Loucy (cell line): ENCODE data around the gene CRABP1.

Source experiments
- H2AFZ ChIP-seq: fragments of 200-600 bp; sonication (generic); 2 replicates; pipeline ENCODE4 v1.6.0; 2016; ENCODE audit warnings: antibody characterized with exemption, mild to moderate bottlenecking, low read length, moderate library complexity
- H3F3A ChIP-seq: fragments of 200-600 bp; 2 replicates; pipeline ENCODE4 v1.6.0; 2016; ENCODE audit warnings: antibody characterized with exemption, low read depth, mild to moderate bottlenecking
- H3K27me3 ChIP-seq: fragments of 200-600 bp; sonication (generic); 2 replicates; pipeline ENCODE4 v1.6.1; 2014; ENCODE audit warnings: low read length, mild to moderate bottlenecking; ENCODE audit not compliant: insufficient read depth, poor library complexity, severe bottlenecking
- H3K36me3 ChIP-seq: fragments of 200-600 bp; sonication (generic); 2 replicates; pipeline ENCODE4 v1.6.1; 2016; ENCODE audit warnings: low read length; ENCODE audit not compliant: insufficient read depth
- H3K4me1 ChIP-seq: fragments of 200-600 bp; sonication (generic); 2 replicates; pipeline ENCODE4 v1.5.1; 2014; ENCODE audit warnings: low read length, mild to moderate bottlenecking; ENCODE audit not compliant: insufficient read depth, poor library complexity, severe bottlenecking
- H3K4me2 ChIP-seq: fragments of 200-600 bp; sonication (generic); 2 replicates; pipeline ENCODE4 v1.6.0; 2014; ENCODE audit warnings: antibody characterized with exemption, low read length, low read depth, mild to moderate bottlenecking; ENCODE audit not compliant: poor library complexity, severe bottlenecking
- H3K4me3 ChIP-seq: fragments of 200-600 bp; sonication (generic); 2 replicates; pipeline ENCODE4 v1.5.1; 2014; ENCODE audit warnings: low read length, mild to moderate bottlenecking, mixed read lengths; ENCODE audit not compliant: poor library complexity, severe bottlenecking
- H3K79me2 ChIP-seq: fragments of 200-600 bp; sonication (generic); 2 replicates; pipeline ENCODE4 v1.6.1; 2014; ENCODE audit warnings: low read length; ENCODE audit not compliant: insufficient read depth
- H3K9ac ChIP-seq: fragments of 200-600 bp; sonication (generic); 2 replicates; pipeline ENCODE4 v1.6.0; 2014; ENCODE audit warnings: mild to moderate bottlenecking, low read depth, low read length, moderate library complexity; ENCODE audit not compliant: poor library complexity, severe bottlenecking
- H3K9me2 ChIP-seq: fragments of 200-600 bp; sonication (generic); replicated peaks from 2 replicates; pipeline ENCODE4 v1.6.1; 2016; ENCODE audit warnings: low read depth, low read length, mixed read lengths
- H3K9me3 ChIP-seq: fragments of 200-600 bp; sonication (generic); 2 replicates; pipeline ENCODE4 v1.6.1; 2014; ENCODE audit warnings: mild to moderate bottlenecking, antibody characterized with exemption, low read length, low read depth; ENCODE audit not compliant: insufficient read depth
- H4K20me1 ChIP-seq: fragments of 200-600 bp; sonication (generic); 2 replicates; pipeline ENCODE4 v1.6.0; 2014; ENCODE audit warnings: antibody characterized with exemption, low read length, mild to moderate bottlenecking; ENCODE audit not compliant: insufficient read depth, poor library complexity, severe bottlenecking
- EZH2phosphoT487 ChIP-seq: fragments of 200-600 bp; IDR thresholded peaks from 2 replicates; pipeline ENCODE4 v1.6.1; 2018; ENCODE audit warnings: antibody characterized with exemption, mild to moderate bottlenecking, moderate library complexity, borderline replicate concordance
- TF ChIP-seq, protein P1 (sequence below): fragments of 200-600 bp; sonication (generic); conservative IDR thresholded peaks from 2 replicates; pipeline ENCODE4 v1.5.1; 2014; ENCODE audit warnings: mild to moderate bottlenecking, antibody characterized with exemption, low read length

Gene CRABP1

GRCh38 chr15:78311292-78311691, 28.9 kb upstream of the CRABP1 start:
- Histone ChIP-seq H3K9me2 (no peaks in the 10 kb centered on the region), H4K20me1 (no peaks in the 10 kb centered on the region), H2AFZ (no peak overlapping the region)

DNA sequence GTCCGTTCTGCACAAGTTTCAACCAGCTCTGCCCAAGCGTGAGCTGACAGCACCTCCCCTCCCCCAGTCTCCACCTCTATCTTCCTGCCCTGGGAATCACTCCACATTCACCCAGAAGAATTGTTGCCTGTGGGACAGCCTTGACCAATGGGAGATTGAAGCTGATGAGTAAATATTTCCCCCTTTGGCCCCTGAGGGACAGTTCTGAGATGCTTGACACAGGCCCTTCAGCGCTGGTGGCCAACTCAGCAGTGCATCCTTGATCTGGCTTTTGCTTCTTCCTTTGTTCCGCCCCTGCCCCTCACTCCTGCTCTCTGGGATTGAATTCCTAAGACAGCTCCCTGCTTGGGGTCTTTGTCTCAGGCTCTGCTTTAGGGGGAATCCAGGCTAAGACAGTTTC, 27.6 kb upstream of the CRABP1 start:
- H3K9me2 ChIP-seq: no peaks in the 10 kb centered on the region
- no peak overlapping the region for H3K9ac ChIP-seq
- H3K79me2 ChIP-seq: no peaks in the 10 kb centered on the region
- H3K4me3 ChIP-seq: no peak overlapping the region
- H3K27me3 ChIP-seq: no peaks in the 10 kb centered on the region
- H2AFZ ChIP-seq: no peak overlapping the region
- no peaks in the 10 kb centered on the region for H4K20me1 ChIP-seq
- no peaks in the 10 kb centered on the region for H3F3A ChIP-seq
- TF ChIP-seq EZH2phosphoT487: no peak
- TF ChIP-seq, protein P1, sequence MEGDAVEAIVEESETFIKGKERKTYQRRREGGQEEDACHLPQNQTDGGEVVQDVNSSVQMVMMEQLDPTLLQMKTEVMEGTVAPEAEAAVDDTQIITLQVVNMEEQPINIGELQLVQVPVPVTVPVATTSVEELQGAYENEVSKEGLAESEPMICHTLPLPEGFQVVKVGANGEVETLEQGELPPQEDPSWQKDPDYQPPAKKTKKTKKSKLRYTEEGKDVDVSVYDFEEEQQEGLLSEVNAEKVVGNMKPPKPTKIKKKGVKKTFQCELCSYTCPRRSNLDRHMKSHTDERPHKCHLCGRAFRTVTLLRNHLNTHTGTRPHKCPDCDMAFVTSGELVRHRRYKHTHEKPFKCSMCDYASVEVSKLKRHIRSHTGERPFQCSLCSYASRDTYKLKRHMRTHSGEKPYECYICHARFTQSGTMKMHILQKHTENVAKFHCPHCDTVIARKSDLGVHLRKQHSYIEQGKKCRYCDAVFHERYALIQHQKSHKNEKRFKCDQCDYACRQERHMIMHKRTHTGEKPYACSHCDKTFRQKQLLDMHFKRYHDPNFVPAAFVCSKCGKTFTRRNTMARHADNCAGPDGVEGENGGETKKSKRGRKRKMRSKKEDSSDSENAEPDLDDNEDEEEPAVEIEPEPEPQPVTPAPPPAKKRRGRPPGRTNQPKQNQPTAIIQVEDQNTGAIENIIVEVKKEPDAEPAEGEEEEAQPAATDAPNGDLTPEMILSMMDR: no peak
- H3K9me3 ChIP-seq: no peaks in the 10 kb centered on the region
- H3K36me3 ChIP-seq: no peaks in the 10 kb centered on the region
- H3K4me2 ChIP-seq: no peak overlapping the region
- peaks cover 5% of the 10 kb centered on the region for H3K4me1 ChIP-seq

More at GRCh38 chr15:78311292-78311691, 28.9 kb upstream of the CRABP1 start:
- no peaks in the 10 kb centered on the region for H3K27me3 ChIP-seq
- TF ChIP-seq, protein P1: no peak
- TF ChIP-seq EZH2phosphoT487: no peak
- no peak overlapping the region for H3K9ac ChIP-seq
- H3K4me2 ChIP-seq: no peak overlapping the region
- no peaks in the 10 kb centered on the region for H3F3A ChIP-seq
- H3K9me3 ChIP-seq: no peaks in the 10 kb centered on the region
- H3K79me2 ChIP-seq: no peaks in the 10 kb centered on the region
- no peaks in the 10 kb centered on the region for H3K36me3 ChIP-seq
- no peak overlapping the region for H3K4me3 ChIP-seq
- H3K4me1 ChIP-seq: peaks cover 5% of the 10 kb centered on the region

DNA sequence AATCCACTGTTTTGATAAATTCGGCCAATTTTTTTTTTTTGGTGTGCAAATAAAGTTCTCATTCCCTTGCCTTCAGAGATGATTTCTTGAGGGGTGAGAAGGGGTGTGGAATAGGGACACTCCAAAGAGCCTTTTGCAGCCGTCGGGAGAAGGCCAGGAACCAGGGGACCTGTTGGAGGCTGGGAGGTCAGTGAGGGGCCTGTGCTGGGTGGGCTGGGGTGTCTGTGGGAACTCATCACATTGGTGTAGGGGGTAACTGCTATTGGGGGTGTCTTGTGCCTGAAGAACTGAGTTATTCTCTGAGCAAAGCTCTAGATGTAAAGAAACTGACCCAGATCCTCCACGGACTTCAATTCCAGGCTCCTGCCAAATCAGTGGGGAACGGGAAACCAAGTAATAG, 27.2 kb upstream of the CRABP1 start:
- Histone ChIP-seq H3K36me3 (no peaks in the 10 kb centered on the region), H3K9me2 (no peaks in the 10 kb centered on the region), H3F3A (no peaks in the 10 kb centered on the region), H3K4me1 (peaks cover 5% of the 10 kb centered on the region), H3K9ac (no peak overlapping the region), H3K4me2 (no peak overlapping the region), H3K9me3 (no peaks in the 10 kb centered on the region), H3K27me3 (no peaks in the 10 kb centered on the region), H4K20me1 (no peaks in the 10 kb centered on the region), H3K4me3 (no peak overlapping the region), H3K79me2 (no peaks in the 10 kb centered on the region), H2AFZ (no peak overlapping the region)
- TF ChIP-seq, protein P1: no peak
- no peak for TF ChIP-seq EZH2phosphoT487
